Osteoblast (primary cell): Measurements from ENCODE around the gene PTGES. TPM values are rescaled to one million over a fixed set of nuclear protein-coding genes. Genes with fewer than 3 reads are reported as not detected.

Experiments used
- DNase-seq: peaks from one replicate; pipeline ENCODE4 v3.0.0; 2011; ENCODE audit warnings: low spot score, mixed read lengths; ENCODE audit not compliant: insufficient read length; ENCODE audit errors: missing footprints
- H2AFZ ChIP-seq: 2 replicates; pipeline ENCODE4 v1.6.0; 2011; ENCODE audit warnings: mild to moderate bottlenecking, low read length
- H3K27ac ChIP-seq: 2 replicates; pipeline ENCODE4 v1.5.1; 2011; ENCODE audit warnings: mild to moderate bottlenecking, low read depth, low read length, moderate library complexity
- H3K27me3 ChIP-seq: 2 replicates; pipeline ENCODE4 v1.6.0; 2012; ENCODE audit warnings: mild to moderate bottlenecking, control low read depth, inconsistent platforms, low read length, moderate library complexity; ENCODE audit not compliant: insufficient read depth
- H3K36me3 ChIP-seq: 2 replicates; pipeline ENCODE4 v1.5.1; 2011; ENCODE audit warnings: mild to moderate bottlenecking, low read length, control low read depth, moderate library complexity; ENCODE audit not compliant: insufficient read depth
- H3K4me1 ChIP-seq: 2 replicates; pipeline ENCODE4 v1.5.1; 2011; ENCODE audit warnings: mild to moderate bottlenecking, low read length, control low read depth, moderate library complexity; ENCODE audit not compliant: insufficient read depth
- H3K4me2 ChIP-seq: 2 replicates; pipeline ENCODE4 v1.6.0; 2011; ENCODE audit warnings: mild to moderate bottlenecking, low read length; ENCODE audit not compliant: insufficient read depth
- H3K4me3 ChIP-seq: fragments of 200-600 bp; sonication (generic); 3 replicates; pipeline ENCODE4 v1.5.1; 2012; ENCODE audit warnings: mild to moderate bottlenecking, low read length, inconsistent platforms; ENCODE audit not compliant: insufficient read depth
- H3K79me2 ChIP-seq: 2 replicates; pipeline ENCODE4 v1.6.0; 2012; ENCODE audit warnings: mild to moderate bottlenecking, low read length, control low read depth, inconsistent platforms; ENCODE audit not compliant: insufficient read depth
- H3K9me3 ChIP-seq: 2 replicates; pipeline ENCODE4 v1.5.1; 2011; ENCODE audit warnings: low read depth, low read length, control low read depth
- H4K20me1 ChIP-seq: 2 replicates; pipeline ENCODE4 v1.6.0; 2012; ENCODE audit warnings: mild to moderate bottlenecking, low read length, control low read depth; ENCODE audit not compliant: insufficient read depth
- CTCF ChIP-seq: IDR thresholded peaks from 2 replicates; pipeline ENCODE4 v1.5.1; 2011; ENCODE audit warnings: mild to moderate bottlenecking, low read depth, low read length, moderate library complexity; ENCODE audit errors: extremely low read depth
- total RNA-seq: library from RNA; depleted of rRNA; stranded (reverse); fragments of >200 nt; gene quantifications from 2 replicates; pipeline ENCODE4 v1.2.3, GENCODE V29; 2012

The PTGES gene
- total RNA-seq, 1 donor: 70.9 TPM

DNA sequence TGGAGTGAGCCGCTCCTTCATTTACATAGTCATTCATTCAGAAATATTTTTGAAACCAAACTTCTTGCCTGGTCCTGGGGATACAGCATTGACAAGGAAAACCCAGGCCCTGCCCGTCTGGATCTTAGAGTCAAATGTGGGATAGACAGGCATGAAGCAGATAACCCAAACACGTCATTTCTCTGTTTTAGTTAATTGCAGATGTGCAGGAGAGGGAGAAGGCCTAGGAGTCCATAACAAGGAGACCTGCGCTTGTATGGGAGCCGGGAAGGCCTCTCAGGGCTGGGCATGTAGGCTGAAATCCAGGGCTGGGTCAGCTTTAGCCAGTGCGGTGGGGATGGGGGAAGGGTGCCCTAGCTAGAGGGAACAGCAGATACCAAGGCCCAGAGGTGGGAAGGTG is 44.0 kb downstream of the PTGES start:
- DNase-seq: peak; percentile 67
- H3K27ac ChIP-seq: peak overlapping the region; percentile 23
- H3K4me2 ChIP-seq: no peak overlapping the region
- no peaks in the 10 kb centered on the region for H4K20me1 ChIP-seq
- H2AFZ ChIP-seq: no peak overlapping the region
- no peaks in the 10 kb centered on the region for H3K27me3 ChIP-seq
- no peak overlapping the region for H3K4me3 ChIP-seq
- no peak for TF ChIP-seq CTCF
- H3K79me2 ChIP-seq: peaks cover 8% of the 10 kb centered on the region
- H3K36me3 ChIP-seq: no peaks in the 10 kb centered on the region
- H3K9me3 ChIP-seq: no peaks in the 10 kb centered on the region
- peaks cover 36% of the 10 kb centered on the region for H3K4me1 ChIP-seq

- Histone ChIP-seq H3K9me3 (no peaks in the 10 kb centered on the region), H3K79me2 (peaks cover 10% of the 10 kb centered on the region), H3K27ac (peak overlapping the region; percentile 86), H3K4me3 (no peak overlapping the region), H3K4me1 (peaks cover 32% of the 10 kb centered on the region), H3K27me3 (no peaks in the 10 kb centered on the region), H3K4me2 (no peak overlapping the region), H2AFZ (no peak overlapping the region), H3K36me3 (no peaks in the 10 kb centered on the region), H4K20me1 (no peaks in the 10 kb centered on the region)
- TF ChIP-seq CTCF: no peak
- peak; percentile 17 for DNase-seq
These were observed 48.0 kb downstream of the PTGES start for GRCh38 chr9:129704807-129705206.

DNA sequence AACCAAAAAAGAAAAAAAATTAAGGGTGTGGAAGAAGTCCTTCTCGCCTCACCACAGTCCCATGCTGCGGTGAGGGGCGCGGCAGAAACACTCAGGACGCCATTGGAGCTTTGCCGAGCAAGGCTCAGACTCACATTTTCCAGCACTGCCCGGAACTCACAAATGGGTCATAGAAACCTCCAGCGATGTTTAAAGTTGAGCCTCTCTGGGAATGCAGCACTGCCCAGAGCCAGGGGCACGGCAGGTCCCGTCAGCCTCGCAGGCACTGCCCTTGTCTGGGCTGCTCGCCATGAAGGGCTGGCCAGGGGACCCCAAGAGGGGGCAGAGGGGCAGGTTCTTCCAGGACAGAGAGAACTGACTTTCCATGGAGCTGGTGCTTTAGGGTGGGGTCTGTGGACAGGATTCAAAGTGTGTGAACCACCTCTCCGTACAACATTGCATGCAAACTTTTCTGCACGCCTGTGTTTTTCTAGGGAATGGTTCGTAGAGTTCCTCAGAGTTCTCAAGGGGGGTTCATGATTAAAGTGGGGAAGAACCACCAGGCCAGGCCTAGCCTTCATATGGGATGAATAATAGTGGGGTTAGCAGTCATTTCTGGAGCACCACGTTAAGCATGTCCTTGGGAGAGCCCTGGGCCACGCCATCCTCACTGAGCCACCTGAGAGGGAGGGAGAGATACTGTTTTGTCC is 49.0 kb downstream of the PTGES start:
- Histone ChIP-seq H4K20me1 (no peaks in the 10 kb centered on the region), H3K27ac (peak overlapping the region; percentile 86), H3K4me2 (peak overlapping the region; percentile 76), H3K27me3 (no peaks in the 10 kb centered on the region), H3K4me3 (peak overlapping the region; percentile 35), H3K4me1 (peaks cover 33% of the 10 kb centered on the region), H3K79me2 (peaks cover 11% of the 10 kb centered on the region), H2AFZ (peak overlapping the region; percentile 42), H3K9me3 (no peaks in the 10 kb centered on the region), H3K36me3 (no peaks in the 10 kb centered on the region)
- peak; percentile 95 for DNase-seq
- TF ChIP-seq CTCF: no peak

DNA sequence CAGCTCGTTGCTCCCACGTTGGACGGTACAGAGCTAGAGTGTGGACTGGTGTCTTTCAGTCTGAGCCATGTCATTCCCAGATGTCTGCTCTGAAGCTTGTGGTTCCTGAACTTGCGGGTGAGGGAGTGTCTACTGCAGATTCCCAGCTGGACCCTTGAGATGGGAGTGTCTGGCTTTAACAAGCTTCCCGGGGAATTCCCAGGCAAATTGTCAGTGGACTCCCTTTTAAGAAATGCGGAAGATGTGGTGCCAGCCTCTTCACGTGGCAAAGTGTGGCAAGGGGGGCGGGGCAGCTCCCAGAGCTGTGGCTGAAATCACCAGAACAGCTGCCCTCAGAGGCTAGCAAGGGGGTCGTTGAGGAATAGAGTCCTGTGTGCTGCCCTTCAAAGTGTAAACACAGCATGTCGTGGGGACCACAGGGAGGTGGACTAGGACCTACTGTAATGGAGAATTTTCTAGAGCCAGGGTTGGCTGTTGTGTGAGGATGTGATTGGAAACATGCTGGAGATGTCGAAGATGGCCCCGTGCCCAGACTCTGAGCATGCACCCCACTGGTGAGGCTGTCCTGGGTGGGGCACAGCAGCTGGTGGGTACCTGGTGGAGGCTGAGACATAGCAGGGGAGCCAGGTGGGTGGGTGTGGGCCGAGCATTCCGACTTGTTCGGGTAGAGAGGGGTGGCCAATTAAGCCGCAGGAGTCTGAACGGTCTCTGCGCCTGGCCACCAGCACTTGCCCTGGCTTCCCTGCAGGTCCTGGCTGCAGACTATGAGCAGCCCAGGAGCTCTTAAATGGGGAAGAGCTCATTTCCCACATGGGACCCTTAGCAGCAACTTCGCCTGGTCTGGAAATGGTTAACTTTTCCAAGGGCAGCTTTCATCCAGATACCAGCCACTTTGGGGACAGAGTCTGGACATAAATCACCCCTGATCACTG is 50.0 kb downstream of the PTGES start:
- Histone ChIP-seq H3K9me3 (no peaks in the 10 kb centered on the region), H3K36me3 (no peaks in the 10 kb centered on the region), H3K4me3 (peak overlapping the region; percentile 35), H3K4me1 (peaks cover 41% of the 10 kb centered on the region), H3K27ac (peak overlapping the region; percentile 86), H3K27me3 (no peaks in the 10 kb centered on the region), H3K79me2 (peaks cover 14% of the 10 kb centered on the region), H4K20me1 (no peaks in the 10 kb centered on the region), H3K4me2 (peak overlapping the region; percentile 76), H2AFZ (peak overlapping the region; percentile 60)
- no peak for TF ChIP-seq CTCF
- peak; percentile 99 for DNase-seq
